ENCODE data around the gene THSD1. TPM values are rescaled to one million over a fixed set of nuclear protein-coding genes. Genes with fewer than 3 reads are reported as not detected.

The THSD1 gene
- total and polyA plus RNA-seq, 10 of the 15 experiments (the other 5 are each of a cell fraction or from before 2014, with no cell fraction given), result 0.03 to 0.20 (median 0.13) TPM; not detected in 2

GRCh38 chr13:52454459-52454819 lies 48.5 kb upstream of the THSD1 start (continued):
- TF ChIP-seq EZH2 (IDR thresholded peaks at IDR 0.05; ENCODE audit: borderline replicate concordance, control insufficient read depth, low read depth, low read length) (no peak), JUNB (IDR thresholded peaks at IDR 0.05) (no peak), EP300 (IDR thresholded peaks at IDR 0.05; ENCODE audit: borderline replicate concordance in 1 of 2, control insufficient read depth in 1 of 2, low read depth in 2 of 2, low read length in 2 of 2) (no peak), GABPA (IDR thresholded peaks at IDR 0.05; ENCODE audit: low read depth) (no peak), ATF3 (IDR thresholded peaks at IDR 0.05; ENCODE audit: borderline replicate concordance, extremely low read depth, low read depth, low read length) (no peak), SIX5 (IDR thresholded peaks at IDR 0.05; ENCODE audit: low read depth, low read length, severe bottlenecking) (no peak), TBL1XR1 (IDR thresholded peaks at IDR 0.05; ENCODE audit: low read depth, low read length) (0 out of 2 replicates have a peak, but pooled peaks have one; percentile 18), HCFC1 (IDR thresholded peaks at IDR 0.05; ENCODE audit: low read length) (no peak), NFXL1 (IDR thresholded peaks at IDR 0.05; ENCODE audit: borderline replicate concordance) (no peak), HDAC2 (IDR thresholded peaks at IDR 0.05) (no peak), SUPT20H (IDR thresholded peaks at IDR 0.05; ENCODE audit: borderline replicate concordance, control insufficient read depth, low read depth, low read length) (no peak), CBFB (IDR thresholded peaks at IDR 0.05; ENCODE audit: low read depth) (no peak), SP1 (IDR thresholded peaks at IDR 0.05; ENCODE audit: low read depth, low read length) (peak; percentile 85), BCLAF1 (IDR thresholded peaks at IDR 0.05) (no peak), NFIC (IDR thresholded peaks at IDR 0.05; ENCODE audit: low read depth, low read length) (no peak), CHD2 (IDR thresholded peaks at IDR 0.05; ENCODE audit: borderline replicate concordance, low read depth, low read length) (peak; percentile 44; the same call in 1 of the 2 replicates)
- TF ChIP-seq, protein P1, sequence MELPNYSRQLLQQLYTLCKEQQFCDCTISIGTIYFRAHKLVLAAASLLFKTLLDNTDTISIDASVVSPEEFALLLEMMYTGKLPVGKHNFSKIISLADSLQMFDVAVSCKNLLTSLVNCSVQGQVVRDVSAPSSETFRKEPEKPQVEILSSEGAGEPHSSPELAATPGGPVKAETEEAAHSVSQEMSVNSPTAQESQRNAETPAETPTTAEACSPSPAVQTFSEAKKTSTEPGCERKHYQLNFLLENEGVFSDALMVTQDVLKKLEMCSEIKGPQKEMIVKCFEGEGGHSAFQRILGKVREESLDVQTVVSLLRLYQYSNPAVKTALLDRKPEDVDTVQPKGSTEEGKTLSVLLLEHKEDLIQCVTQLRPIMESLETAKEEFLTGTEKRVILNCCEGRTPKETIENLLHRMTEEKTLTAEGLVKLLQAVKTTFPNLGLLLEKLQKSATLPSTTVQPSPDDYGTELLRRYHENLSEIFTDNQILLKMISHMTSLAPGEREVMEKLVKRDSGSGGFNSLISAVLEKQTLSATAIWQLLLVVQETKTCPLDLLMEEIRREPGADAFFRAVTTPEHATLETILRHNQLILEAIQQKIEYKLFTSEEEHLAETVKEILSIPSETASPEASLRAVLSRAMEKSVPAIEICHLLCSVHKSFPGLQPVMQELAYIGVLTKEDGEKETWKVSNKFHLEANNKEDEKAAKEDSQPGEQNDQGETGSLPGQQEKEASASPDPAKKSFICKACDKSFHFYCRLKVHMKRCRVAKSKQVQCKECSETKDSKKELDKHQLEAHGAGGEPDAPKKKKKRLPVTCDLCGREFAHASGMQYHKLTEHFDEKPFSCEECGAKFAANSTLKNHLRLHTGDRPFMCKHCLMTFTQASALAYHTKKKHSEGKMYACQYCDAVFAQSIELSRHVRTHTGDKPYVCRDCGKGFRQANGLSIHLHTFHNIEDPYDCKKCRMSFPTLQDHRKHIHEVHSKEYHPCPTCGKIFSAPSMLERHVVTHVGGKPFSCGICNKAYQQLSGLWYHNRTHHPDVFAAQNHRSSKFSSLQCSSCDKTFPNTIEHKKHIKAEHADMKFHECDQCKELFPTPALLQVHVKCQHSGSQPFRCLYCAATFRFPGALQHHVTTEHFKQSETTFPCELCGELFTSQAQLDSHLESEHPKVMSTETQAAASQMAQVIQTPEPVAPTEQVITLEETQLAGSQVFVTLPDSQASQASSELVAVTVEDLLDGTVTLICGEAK (IDR thresholded peaks at IDR 0.05; ENCODE audit: borderline replicate concordance), result no peak
- TF ChIP-seq, protein P2, sequence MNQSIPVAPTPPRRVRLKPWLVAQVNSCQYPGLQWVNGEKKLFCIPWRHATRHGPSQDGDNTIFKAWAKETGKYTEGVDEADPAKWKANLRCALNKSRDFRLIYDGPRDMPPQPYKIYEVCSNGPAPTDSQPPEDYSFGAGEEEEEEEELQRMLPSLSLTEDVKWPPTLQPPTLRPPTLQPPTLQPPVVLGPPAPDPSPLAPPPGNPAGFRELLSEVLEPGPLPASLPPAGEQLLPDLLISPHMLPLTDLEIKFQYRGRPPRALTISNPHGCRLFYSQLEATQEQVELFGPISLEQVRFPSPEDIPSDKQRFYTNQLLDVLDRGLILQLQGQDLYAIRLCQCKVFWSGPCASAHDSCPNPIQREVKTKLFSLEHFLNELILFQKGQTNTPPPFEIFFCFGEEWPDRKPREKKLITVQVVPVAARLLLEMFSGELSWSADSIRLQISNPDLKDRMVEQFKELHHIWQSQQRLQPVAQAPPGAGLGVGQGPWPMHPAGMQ (IDR thresholded peaks at IDR 0.05; ENCODE audit: borderline replicate concordance), result no peak
